Chondrocyte (in vitro differentiated cells): ENCODE results near the gene GJB2. TPM values are rescaled to one million over a fixed set of nuclear protein-coding genes. Genes with fewer than 3 reads are reported as not detected.
"Not testable (repeated sequence)": the region's sequence is repeated elsewhere in the genome, so short reads cannot be mapped to it uniquely, and the experiment has no call there.

Source experiments
- DNase-seq: peaks from one replicate; pipeline ENCODE4 v3.0.0; 2021; ENCODE audit warnings: mixed read lengths, low spot score
- H3K27ac Mint-ChIP-seq: one replicate; pipeline ENCODE4 v1.8.0; 2021; ENCODE audit warnings: mild to moderate bottlenecking, moderate library complexity, mixed read lengths; ENCODE audit not compliant: unreplicated experiment
- H3K27me3 Mint-ChIP-seq: 2 replicates; pipeline ENCODE4 v1.8.0; 2021; ENCODE audit warnings: low read depth, mixed read lengths
- H3K36me3 Mint-ChIP-seq: 2 replicates; pipeline ENCODE4 v1.8.0; 2021; ENCODE audit warnings: low read depth, mixed read lengths
- H3K4me1 Mint-ChIP-seq: 2 replicates; pipeline ENCODE4 v1.8.0; 2021; ENCODE audit warnings: low read depth, mild to moderate bottlenecking, mixed read lengths
- H3K4me3 Mint-ChIP-seq: one replicate; pipeline ENCODE4 v1.8.0; 2021; ENCODE audit warnings: mild to moderate bottlenecking, moderate library complexity, mixed read lengths; ENCODE audit not compliant: unreplicated experiment
- H3K9me3 Mint-ChIP-seq: 2 replicates; pipeline ENCODE4 v1.8.0; 2021; ENCODE audit warnings: low read depth, mixed read lengths
- total RNA-seq: library from RNA; stranded (reverse); gene quantifications from 3 replicates; pipeline ENCODE4 v1.2.1, GENCODE V29; 2021
- TF ChIP-seq, protein P1 (sequence below): fragments of 200-600 bp; sonication (generic); IDR thresholded peaks from 2 replicates; pipeline ENCODE4 v1.5.0; 2021; ENCODE audit warnings: antibody characterized with exemption, mild to moderate bottlenecking, moderate library complexity

Gene GJB2
- total RNA-seq, 1 donor from 2014 or later = not detected

DNA sequence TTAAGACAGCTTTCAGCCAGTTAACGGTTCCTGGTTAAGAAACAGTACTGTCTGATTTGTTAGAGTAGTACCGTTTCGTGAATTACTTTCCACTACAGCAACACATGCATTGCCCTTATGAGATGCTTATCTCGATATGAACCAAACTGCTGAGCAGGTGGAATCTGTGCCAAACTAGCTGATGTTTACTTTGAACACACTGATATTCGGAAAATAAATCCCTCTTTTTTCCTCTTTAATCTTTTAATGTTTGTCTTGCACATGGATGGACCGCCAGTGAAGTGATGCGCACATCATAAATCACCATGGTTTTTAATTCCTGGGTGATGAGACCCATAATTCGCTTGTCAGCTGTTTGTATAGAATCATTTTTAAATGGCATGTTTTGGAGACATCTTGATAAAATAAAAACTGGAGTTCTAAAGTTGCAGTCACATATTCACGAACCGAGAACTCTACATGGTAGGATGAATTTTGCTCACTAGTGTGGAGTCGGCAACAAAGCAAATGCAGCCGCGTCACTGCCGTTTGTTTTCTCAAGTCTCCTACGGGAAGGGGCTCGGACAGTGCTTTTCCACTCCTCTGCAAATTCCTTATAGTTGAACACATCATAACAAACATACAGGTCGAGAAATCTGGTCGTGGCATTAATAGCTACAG, 33.0 kb downstream of the GJB2 start:
- Mint-ChIP-seq H3K27ac (no peak overlapping the region), H3K36me3 (no peaks in the 10 kb centered on the region)

DNA sequence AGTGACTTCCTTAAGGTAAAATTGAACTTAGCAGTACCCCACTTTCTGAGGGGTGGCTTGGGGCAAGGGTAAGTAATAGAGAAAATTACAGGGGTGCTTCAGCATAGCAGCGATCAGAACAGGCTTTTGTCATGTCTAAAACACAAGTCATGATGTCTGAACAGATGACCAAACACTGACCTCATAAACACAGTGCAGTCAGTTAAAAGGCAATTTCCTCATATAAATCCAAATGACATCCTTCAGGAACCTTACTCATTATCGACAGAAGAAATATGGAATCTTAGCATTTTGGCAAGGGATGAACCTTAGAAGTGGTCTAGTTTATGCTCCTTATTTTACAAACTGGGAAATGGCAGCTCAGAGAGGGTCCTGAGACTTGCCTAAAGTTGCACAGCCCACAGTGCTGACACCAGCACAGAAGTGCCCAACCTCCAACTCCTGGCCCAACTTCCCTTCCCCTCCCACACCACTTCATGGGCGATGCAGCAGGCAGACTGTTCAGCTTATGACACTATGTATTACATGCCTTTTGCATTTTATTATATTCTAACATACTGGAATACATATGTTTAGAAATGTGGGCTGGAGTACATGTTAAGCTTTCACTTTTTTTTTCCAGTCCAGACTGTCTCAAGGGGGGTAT, 35.5 kb downstream of the GJB2 start:
- DNase-seq = no peak
- H3K9me3 Mint-ChIP-seq = peaks cover 5% of the 10 kb centered on the region
- peaks cover 42% of the 10 kb centered on the region for H3K27me3 Mint-ChIP-seq
- no peak overlapping the region for H3K27ac Mint-ChIP-seq
- H3K36me3 Mint-ChIP-seq = peaks cover 3% of the 10 kb centered on the region
- TF ChIP-seq, protein P1, sequence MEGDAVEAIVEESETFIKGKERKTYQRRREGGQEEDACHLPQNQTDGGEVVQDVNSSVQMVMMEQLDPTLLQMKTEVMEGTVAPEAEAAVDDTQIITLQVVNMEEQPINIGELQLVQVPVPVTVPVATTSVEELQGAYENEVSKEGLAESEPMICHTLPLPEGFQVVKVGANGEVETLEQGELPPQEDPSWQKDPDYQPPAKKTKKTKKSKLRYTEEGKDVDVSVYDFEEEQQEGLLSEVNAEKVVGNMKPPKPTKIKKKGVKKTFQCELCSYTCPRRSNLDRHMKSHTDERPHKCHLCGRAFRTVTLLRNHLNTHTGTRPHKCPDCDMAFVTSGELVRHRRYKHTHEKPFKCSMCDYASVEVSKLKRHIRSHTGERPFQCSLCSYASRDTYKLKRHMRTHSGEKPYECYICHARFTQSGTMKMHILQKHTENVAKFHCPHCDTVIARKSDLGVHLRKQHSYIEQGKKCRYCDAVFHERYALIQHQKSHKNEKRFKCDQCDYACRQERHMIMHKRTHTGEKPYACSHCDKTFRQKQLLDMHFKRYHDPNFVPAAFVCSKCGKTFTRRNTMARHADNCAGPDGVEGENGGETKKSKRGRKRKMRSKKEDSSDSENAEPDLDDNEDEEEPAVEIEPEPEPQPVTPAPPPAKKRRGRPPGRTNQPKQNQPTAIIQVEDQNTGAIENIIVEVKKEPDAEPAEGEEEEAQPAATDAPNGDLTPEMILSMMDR = no peak
- H3K4me1 Mint-ChIP-seq = peaks cover 10% of the 10 kb centered on the region
- no peak overlapping the region for H3K4me3 Mint-ChIP-seq

More for the DNA sequence above, 33.0 kb downstream of the GJB2 start:
- H3K27me3 Mint-ChIP-seq = peaks cover 28% of the 10 kb centered on the region
- no peaks in the 10 kb centered on the region for H3K9me3 Mint-ChIP-seq
- H3K4me3 Mint-ChIP-seq = peak overlapping the region; percentile 80
- DNase-seq = no peak
- H3K4me1 Mint-ChIP-seq = peaks cover 10% of the 10 kb centered on the region
- TF ChIP-seq, protein P1 = no peak

DNA sequence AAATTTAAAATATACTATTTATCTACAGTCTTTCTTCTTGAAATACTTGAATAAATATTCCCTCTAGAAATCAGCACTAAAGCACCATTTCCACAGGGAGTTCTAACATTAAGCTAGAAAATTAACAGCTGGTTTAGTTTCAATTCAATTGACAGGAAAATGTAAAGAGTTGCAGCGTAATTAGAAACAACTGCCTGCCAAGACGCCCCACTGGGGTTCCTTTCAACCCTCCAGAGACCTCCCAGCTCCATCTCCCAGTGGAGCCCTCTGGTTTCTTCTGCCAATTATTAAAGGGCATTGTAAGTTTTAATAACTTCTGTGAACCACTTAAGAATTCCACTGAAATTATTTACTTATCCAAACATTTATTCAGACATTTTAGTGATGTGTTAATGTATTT, 36.0 kb downstream of the GJB2 start:
- Mint-ChIP-seq H3K4me3 (no peak overlapping the region), H3K27ac (no peak overlapping the region), H3K27me3 (peaks cover 44% of the 10 kb centered on the region), H3K4me1 (peaks cover 10% of the 10 kb centered on the region), H3K36me3 (peaks cover 3% of the 10 kb centered on the region), H3K9me3 (peaks cover 5% of the 10 kb centered on the region)
- TF ChIP-seq, protein P1 = no peak
- no peak for DNase-seq

DNA sequence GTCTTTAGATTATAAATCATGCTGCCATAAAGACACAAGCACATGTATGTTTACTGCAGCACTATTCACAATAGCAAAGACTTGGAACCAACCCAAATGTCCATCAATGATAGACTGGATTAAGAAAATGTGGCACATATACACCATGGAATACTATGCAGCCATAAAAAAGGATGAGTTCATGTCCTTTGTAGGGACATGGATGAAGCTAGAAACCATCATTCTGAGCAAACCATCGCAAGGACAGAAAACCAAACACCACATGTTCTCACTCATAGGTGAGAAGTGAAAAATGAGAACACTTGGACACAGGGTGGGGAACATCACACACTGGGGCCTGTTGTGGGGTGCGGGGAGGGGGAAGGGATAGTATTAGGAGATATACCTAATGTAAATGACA, 39.4 kb downstream of the GJB2 start:
- not testable (repeated sequence) for H3K27ac Mint-ChIP-seq, H3K9me3 Mint-ChIP-seq, H3K4me1 Mint-ChIP-seq, H3K36me3 Mint-ChIP-seq, DNase-seq, H3K4me3 Mint-ChIP-seq
- peaks cover 66% of the 10 kb centered on the region for H3K27me3 Mint-ChIP-seq

DNA sequence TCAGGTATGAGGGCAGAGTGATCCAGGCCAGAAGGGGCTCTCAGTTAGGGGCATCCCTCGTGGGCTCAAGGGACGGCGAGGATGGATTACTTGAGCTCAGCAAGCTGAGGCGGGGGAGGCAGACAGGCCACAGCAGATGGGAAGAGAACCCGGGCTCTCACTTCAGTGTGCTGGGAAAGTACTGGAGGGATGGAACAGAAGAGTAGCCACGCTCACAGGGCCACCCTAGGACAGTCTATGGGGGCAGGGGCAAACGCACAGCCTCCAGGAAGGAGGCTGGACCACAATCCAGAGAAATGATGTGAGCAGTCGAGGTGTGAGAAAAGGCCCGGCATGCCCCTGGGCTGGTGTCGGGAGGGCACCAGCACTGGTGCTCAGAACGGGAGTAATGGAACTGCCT, 41.1 kb downstream of the GJB2 start:
- H3K27ac Mint-ChIP-seq = no peak overlapping the region
- peaks cover 73% of the 10 kb centered on the region for H3K27me3 Mint-ChIP-seq
- H3K4me1 Mint-ChIP-seq = no peaks in the 10 kb centered on the region
- peaks cover 5% of the 10 kb centered on the region for H3K36me3 Mint-ChIP-seq
- TF ChIP-seq, protein P1 = no peak
- DNase-seq = no peak
- peaks cover 5% of the 10 kb centered on the region for H3K9me3 Mint-ChIP-seq
- H3K4me3 Mint-ChIP-seq = no peak overlapping the region

DNA sequence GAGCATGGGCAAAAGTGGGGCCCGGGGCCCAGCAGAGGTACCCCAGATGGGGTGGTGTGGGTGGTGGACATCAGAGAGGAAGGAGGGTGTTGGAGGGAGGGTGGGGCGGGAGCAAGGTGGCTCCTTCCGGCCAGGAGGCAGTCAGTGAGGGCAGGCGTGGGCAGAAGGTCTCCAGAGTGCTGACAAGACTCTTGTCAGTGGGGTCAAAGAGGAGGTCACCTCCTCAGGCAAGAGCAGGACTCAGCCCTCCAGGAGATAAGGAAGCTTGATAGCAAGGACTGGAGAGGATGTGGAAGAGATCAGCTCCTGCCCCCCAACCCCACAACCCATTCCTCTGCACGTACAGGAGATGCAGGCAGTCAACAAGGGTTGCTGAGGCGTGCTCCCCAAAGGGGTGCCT, 41.7 kb downstream of the GJB2 start:
- H3K9me3 Mint-ChIP-seq = peaks cover 5% of the 10 kb centered on the region
- no peak overlapping the region for H3K27ac Mint-ChIP-seq
- no peak overlapping the region for H3K4me3 Mint-ChIP-seq
- TF ChIP-seq, protein P1 = no peak
- no peak for DNase-seq
- H3K27me3 Mint-ChIP-seq = peaks cover 74% of the 10 kb centered on the region
- H3K36me3 Mint-ChIP-seq = peaks cover 5% of the 10 kb centered on the region
- H3K4me1 Mint-ChIP-seq = no peaks in the 10 kb centered on the region
